ENCODE measurements around the gene PARK7.

Gene PARK7

DNA sequence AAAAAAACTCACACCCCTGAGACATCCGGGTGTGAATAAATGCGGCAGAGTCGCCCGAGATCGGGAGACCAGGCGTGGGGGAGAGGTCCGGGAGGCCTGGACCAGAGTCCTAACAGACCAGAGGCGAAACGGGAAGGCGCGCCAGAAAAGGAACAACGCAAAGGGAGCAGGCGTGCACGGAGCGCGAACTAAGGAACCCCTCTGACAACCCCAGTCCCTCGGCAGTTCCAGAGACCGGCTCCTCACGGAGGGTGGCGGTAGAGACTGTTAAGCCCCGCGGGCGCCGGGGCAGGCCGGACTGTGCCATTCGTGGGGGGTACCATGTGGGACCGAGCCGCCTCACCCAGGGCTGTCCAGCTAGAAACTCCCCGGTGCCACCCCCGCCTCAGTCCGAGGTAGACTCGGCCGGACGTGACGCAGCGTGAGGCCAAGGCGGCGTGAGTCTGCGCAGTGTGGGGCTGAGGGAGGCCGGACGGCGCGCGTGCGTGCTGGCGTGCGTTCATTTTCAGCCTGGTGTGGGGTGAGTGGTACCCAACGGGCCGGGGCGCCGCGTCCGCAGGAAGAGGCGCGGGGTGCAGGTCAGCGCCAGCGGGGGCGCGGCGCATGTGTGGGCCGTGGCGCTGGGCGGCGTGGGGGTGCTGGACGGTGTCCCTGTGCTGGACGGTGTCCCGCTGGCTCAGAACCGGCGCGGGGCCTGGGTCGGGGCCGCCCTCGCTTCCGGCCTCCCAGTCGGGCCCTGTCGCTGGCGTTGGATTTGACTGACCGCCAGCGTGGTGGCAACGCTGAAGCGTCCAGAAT, at the start of gene PARK7:
TSS of gene PARK7 (plus strand) at position 496 of the 798 bp plus-strand sequence. CDS start 1,075 bp downstream, outside the sequence.
- peak within 1 kb of the TSS; percentile 50 for H3K27ac ChIP-seq (ENCODE audit: poor library complexity, severe bottlenecking)
- H3K4me1 ChIP-seq (ENCODE audit: insufficient read depth, poor library complexity, severe bottlenecking), result peaks cover 9% of the 10 kb centered on the region
- TF ChIP-seq CTCF (IDR thresholded peaks at IDR 0.05; ENCODE audit: poor library complexity, severe bottlenecking), result peak; percentile 52
- ATAC-seq (ENCODE audit: low read depth) (peak; percentile 99), DNase-seq (ENCODE audit: low spot score) (peak; percentile 98)
- H3K4me3 ChIP-seq (ENCODE audit: severe bottlenecking), result peak within 1 kb of the TSS; percentile 63
- peaks cover 38% of the 10 kb centered on the region for H3K36me3 ChIP-seq (ENCODE audit: low read depth)
- H3K9me3 ChIP-seq (ENCODE audit: severe bottlenecking), result no peaks in the 10 kb centered on the region
- no peaks in the 10 kb centered on the region for H3K27me3 ChIP-seq (ENCODE audit: insufficient read depth, poor library complexity, severe bottlenecking)

- no peak for DNase-seq (ENCODE audit: low spot score)
- Histone ChIP-seq H3K4me3 (ENCODE audit: severe bottlenecking) (no peak overlapping the region), H3K27me3 (ENCODE audit: insufficient read depth, poor library complexity, severe bottlenecking) (no peaks in the 10 kb centered on the region), H3K9me3 (ENCODE audit: severe bottlenecking) (no peaks in the 10 kb centered on the region), H3K27ac (ENCODE audit: poor library complexity, severe bottlenecking) (no peak overlapping the region), H3K4me1 (ENCODE audit: insufficient read depth, poor library complexity, severe bottlenecking) (no peaks in the 10 kb centered on the region), H3K36me3 (ENCODE audit: low read depth) (no peaks in the 10 kb centered on the region)
- TF ChIP-seq CTCF (IDR thresholded peaks at IDR 0.05; ENCODE audit: poor library complexity, severe bottlenecking), result no peak
- no peak for ATAC-seq (ENCODE audit: low read depth)
Observed at GRCh38 chr1:7912145-7912544, 49.4 kb upstream of the PARK7 start.

DNA sequence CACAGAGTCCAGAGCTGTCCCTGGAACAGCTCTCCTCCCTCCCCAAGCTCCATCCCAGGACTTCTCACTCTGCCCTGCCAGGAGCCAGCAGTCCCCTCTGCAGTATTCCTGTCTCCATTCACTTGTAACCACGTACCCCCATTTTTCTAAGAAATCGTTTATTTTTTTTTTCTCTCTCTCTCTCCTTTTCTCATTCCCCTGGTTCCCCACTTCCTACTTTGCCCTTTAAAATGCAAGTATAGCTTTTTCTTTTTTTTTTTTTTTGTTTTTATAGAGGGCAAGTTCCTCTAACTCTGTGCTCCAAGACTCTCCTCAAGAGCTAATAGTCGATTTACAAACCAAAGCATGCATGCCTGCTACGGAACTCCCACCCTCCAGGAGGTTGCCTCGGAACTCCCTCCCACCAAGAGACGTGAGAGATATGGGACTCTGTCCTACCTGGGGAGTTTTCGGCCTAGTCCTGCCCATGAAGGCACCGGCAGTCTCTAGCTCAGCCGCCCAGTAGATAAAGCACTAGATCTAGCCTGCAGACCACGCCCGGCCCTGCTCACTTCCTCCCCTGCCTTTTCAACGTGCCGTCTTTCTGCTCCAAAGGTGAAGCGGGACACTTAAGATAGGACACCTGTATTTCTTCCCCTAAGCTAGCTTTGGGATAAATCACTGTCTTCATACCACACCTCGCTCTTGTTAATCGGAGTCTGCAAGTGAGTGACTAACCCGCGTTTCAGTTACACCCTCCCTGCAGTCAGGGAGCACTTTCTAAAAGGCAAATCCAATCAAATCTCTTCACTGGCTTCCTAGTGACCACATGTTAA, 48.6 kb upstream of the PARK7 start:
- ATAC-seq (ENCODE audit: low read depth), result no peak
- no peak for DNase-seq (ENCODE audit: low spot score)
- H3K9me3 ChIP-seq (ENCODE audit: severe bottlenecking), result no peaks in the 10 kb centered on the region
- H3K27ac ChIP-seq (ENCODE audit: poor library complexity, severe bottlenecking), result no peak overlapping the region
- no peak for TF ChIP-seq CTCF (IDR thresholded peaks at IDR 0.05; ENCODE audit: poor library complexity, severe bottlenecking)
- no peaks in the 10 kb centered on the region for H3K27me3 ChIP-seq (ENCODE audit: insufficient read depth, poor library complexity, severe bottlenecking)
- H3K4me1 ChIP-seq (ENCODE audit: insufficient read depth, poor library complexity, severe bottlenecking), result no peaks in the 10 kb centered on the region
- no peak overlapping the region for H3K4me3 ChIP-seq (ENCODE audit: severe bottlenecking)
- no peaks in the 10 kb centered on the region for H3K36me3 ChIP-seq (ENCODE audit: low read depth)

- H3K4me3 ChIP-seq (ENCODE audit: severe bottlenecking), result no peak overlapping the region
- no peaks in the 10 kb centered on the region for H3K4me1 ChIP-seq (ENCODE audit: insufficient read depth, poor library complexity, severe bottlenecking)
- H3K27me3 ChIP-seq (ENCODE audit: insufficient read depth, poor library complexity, severe bottlenecking), result no peaks in the 10 kb centered on the region
- H3K36me3 ChIP-seq (ENCODE audit: low read depth), result no peaks in the 10 kb centered on the region
- ATAC-seq (ENCODE audit: low read depth), result no peak
- TF ChIP-seq CTCF (IDR thresholded peaks at IDR 0.05; ENCODE audit: poor library complexity, severe bottlenecking), result no peak
- no peaks in the 10 kb centered on the region for H3K9me3 ChIP-seq (ENCODE audit: severe bottlenecking)
- H3K27ac ChIP-seq (ENCODE audit: poor library complexity, severe bottlenecking), result no peak overlapping the region
- DNase-seq (ENCODE audit: low spot score), result no peak
Observed at GRCh38 chr1:7915826-7916500, 45.5 kb upstream of the PARK7 start.
